HFFc6 (cell line): ENCODE results near the gene SEMA4B. TPM values are rescaled to one million over a fixed set of nuclear protein-coding genes. Genes with fewer than 3 reads are reported as not detected.

Experiments
- DNase-seq: peaks from one replicate; pipeline ENCODE4 v3.0.0-alpha.2; 2018
- H3K27ac Mint-ChIP-seq: 2 replicates; pipeline ENCODE4 v1.8.0; 2020; ENCODE audit warnings: mild to moderate bottlenecking, mixed read lengths
- H3K27me3 Mint-ChIP-seq: 2 replicates; pipeline ENCODE4 v1.8.0; 2021; ENCODE audit warnings: mild to moderate bottlenecking, moderate library complexity, mixed read lengths; ENCODE audit not compliant: insufficient read depth
- H3K36me3 Mint-ChIP-seq: 2 replicates; pipeline ENCODE4 v1.8.0; 2021; ENCODE audit warnings: low read depth, mixed read lengths
- H3K4me1 Mint-ChIP-seq: 2 replicates; pipeline ENCODE4 v1.8.0; 2020; ENCODE audit warnings: low read depth, mixed read lengths
- H3K4me3 Mint-ChIP-seq: 2 replicates; pipeline ENCODE4 v1.8.0; 2020; ENCODE audit warnings: mild to moderate bottlenecking, moderate library complexity, mixed read lengths
- H3K9me3 Mint-ChIP-seq: 2 replicates; pipeline ENCODE4 v1.8.0; 2020; ENCODE audit warnings: mild to moderate bottlenecking, mixed read lengths
- total RNA-seq, 6 experiments: library from RNA; stranded (reverse); fragmentation: NEBNext Ultra II Directional; extraction: Animal tissue kit (Norgen Biotek cat#: 25700); gene quantifications; 2 replicates in 1 of 6; 3 replicates in 5 of 6; pipeline ENCODE4 v1.2.3, GENCODE V29; 2021
- TF ChIP-seq, protein P1 (sequence below): fragments of 200-600 bp; sonication (generic); IDR thresholded peaks from 2 replicates; pipeline ENCODE4 v1.5.0; 2021; ENCODE audit warnings: antibody characterized with exemption, mild to moderate bottlenecking

The SEMA4B gene
- total RNA-seq, 6 experiments from 2014 or later: 5.6 to 7.7 (median 7.2) TPM

- Mint-ChIP-seq H3K27ac (no peak overlapping the region), H3K4me1 (peaks cover 9% of the 10 kb centered on the region), H3K36me3 (no peaks in the 10 kb centered on the region), H3K4me3 (no peak overlapping the region), H3K9me3 (no peaks in the 10 kb centered on the region), H3K27me3 (no peaks in the 10 kb centered on the region; the same call in 1 of the 2 replicates)
- TF ChIP-seq, protein P1, sequence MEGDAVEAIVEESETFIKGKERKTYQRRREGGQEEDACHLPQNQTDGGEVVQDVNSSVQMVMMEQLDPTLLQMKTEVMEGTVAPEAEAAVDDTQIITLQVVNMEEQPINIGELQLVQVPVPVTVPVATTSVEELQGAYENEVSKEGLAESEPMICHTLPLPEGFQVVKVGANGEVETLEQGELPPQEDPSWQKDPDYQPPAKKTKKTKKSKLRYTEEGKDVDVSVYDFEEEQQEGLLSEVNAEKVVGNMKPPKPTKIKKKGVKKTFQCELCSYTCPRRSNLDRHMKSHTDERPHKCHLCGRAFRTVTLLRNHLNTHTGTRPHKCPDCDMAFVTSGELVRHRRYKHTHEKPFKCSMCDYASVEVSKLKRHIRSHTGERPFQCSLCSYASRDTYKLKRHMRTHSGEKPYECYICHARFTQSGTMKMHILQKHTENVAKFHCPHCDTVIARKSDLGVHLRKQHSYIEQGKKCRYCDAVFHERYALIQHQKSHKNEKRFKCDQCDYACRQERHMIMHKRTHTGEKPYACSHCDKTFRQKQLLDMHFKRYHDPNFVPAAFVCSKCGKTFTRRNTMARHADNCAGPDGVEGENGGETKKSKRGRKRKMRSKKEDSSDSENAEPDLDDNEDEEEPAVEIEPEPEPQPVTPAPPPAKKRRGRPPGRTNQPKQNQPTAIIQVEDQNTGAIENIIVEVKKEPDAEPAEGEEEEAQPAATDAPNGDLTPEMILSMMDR: no peak
- no peak for DNase-seq
Observed at GRCh38 chr15:90191344-90191687, 9.8 kb upstream of the SEMA4B start.

GRCh38 chr15:90191794-90192509, 9.2 kb upstream of the SEMA4B start:
- DNase-seq: no peak
- Mint-ChIP-seq H3K27me3 (no peaks in the 10 kb centered on the region; the same call in 1 of the 2 replicates), H3K36me3 (no peaks in the 10 kb centered on the region), H3K4me3 (no peak overlapping the region; the same call in 1 of the 2 replicates), H3K4me1 (peaks cover 9% of the 10 kb centered on the region), H3K27ac (no peak overlapping the region), H3K9me3 (no peaks in the 10 kb centered on the region)
- TF ChIP-seq, protein P1: no peak

DNA sequence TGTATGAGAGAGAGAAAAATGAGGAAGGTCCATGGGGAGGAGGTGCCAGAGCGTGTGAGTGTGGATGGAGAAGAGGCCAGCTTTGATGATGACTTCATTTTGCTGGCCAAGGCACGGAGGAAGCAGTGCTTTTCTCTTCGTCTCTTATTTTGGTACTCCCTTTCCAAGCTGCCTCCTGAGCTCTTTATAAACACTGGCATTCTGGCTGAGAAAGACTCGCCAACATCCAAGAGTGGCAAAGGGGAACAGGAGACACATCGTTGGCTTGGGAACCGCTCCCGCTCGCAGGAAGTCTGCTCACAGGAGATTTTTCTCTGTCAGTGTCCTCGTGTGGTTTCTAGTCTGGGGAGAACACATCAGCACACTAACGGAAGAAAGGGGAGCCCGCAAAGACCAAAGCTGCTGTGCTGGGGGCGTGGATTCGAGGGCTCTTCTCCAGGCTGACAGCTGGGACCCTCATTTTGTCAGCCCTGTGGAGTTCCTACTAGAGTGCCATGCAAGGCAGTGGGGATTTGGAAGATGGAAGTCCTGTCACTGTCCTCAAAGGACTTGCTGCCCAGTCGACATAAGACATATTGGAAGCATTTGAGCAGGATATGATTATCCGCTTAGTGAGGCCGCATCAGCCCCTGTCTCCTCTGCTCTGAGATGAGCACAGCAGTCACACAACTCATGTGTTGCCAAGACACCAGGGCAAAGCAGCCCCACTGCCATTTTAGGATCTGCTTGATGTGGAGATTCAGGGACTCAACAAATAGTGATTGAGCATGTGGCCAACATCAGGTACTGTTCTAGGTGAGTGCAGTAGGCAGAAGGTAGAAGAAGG, 8.0 kb upstream of the SEMA4B start:
- DNase-seq: no peak
- Mint-ChIP-seq H3K9me3 (no peaks in the 10 kb centered on the region), H3K27ac (no peak overlapping the region), H3K36me3 (no peaks in the 10 kb centered on the region), H3K27me3 (no peaks in the 10 kb centered on the region; the same call in 1 of the 2 replicates), H3K4me1 (peaks cover 11% of the 10 kb centered on the region), H3K4me3 (no peak overlapping the region)
- TF ChIP-seq, protein P1: no peak

DNA sequence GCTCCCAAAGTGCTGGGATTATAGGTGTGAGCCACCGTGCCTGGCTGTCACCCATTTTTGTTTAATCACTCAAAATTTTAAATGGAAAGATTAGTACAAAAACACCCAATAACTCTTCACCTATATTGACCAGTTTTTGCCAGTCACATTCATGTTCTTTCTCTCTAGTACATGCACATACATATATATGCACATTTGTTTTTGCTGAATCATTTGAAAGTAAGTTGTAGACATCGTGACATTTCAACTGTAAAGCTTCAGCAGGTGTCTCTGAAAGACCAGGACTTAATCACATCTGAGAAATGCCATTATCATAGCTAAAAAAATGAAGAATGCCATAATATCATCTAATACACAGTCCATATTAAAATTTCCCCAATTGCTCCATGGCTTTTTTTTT, 6.5 kb upstream of the SEMA4B start:
- TF ChIP-seq, protein P1: no peak
- no peak overlapping the region for H3K27ac Mint-ChIP-seq
- no peaks in the 10 kb centered on the region for H3K9me3 Mint-ChIP-seq
- peaks cover 18% of the 10 kb centered on the region for H3K4me1 Mint-ChIP-seq
- H3K36me3 Mint-ChIP-seq: no peaks in the 10 kb centered on the region
- no peak overlapping the region for H3K4me3 Mint-ChIP-seq
- H3K27me3 Mint-ChIP-seq: no peaks in the 10 kb centered on the region; the same call in 1 of the 2 replicates
- DNase-seq: no peak

DNA sequence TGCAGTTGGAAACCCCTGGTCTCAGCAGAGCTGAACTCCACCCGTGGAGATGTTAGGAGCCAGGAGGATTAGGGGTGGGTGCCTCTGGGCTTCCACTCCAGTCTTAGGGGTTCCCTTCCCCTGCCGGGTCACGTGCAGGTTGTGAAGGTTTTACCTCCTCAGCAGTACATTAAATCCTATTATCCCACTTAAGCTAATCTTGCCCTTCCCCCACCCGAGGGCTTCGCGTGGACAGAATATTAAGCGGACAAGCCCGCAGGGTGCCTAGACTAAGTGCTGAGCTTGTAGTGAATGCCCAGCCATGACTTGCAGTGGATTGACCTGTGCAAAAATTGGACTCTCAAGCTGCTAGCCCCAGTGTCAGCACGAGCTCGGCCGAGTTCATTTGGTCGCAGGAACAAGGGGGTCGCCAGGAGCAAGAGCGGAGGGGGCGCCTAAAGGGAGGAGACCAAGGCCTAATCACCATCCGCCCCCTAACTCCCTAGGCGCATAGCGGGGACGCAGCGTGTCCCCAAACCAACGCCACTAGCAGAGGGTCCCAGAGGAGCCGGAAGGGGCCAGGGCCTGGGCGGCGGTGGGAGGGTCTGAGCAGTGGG, 498 bp upstream of the SEMA4B start:
- Mint-ChIP-seq H3K27ac (peak overlapping the region; percentile 65), H3K27me3 (peaks cover 4% of the 10 kb centered on the region)
- TF ChIP-seq, protein P1: no peak

More for the DNA sequence above, 498 bp upstream of the SEMA4B start:
- no peak for DNase-seq
- no peaks in the 10 kb centered on the region for H3K36me3 Mint-ChIP-seq
- H3K9me3 Mint-ChIP-seq: no peaks in the 10 kb centered on the region
- H3K4me3 Mint-ChIP-seq: peak overlapping the region; percentile 86
- peaks cover 16% of the 10 kb centered on the region for H3K4me1 Mint-ChIP-seq
